GM20000 (cell line): ENCODE measurements around the gene CADPS.

ENCODE experiments used
- DNase-seq: peaks from one replicate; pipeline ENCODE4 v3.0.0; 2012; ENCODE audit warnings: low spot score
- CTCF ChIP-seq: IDR thresholded peaks from 2 replicates; pipeline ENCODE4 v1.5.1; 2012; ENCODE audit warnings: mild to moderate bottlenecking, control low read depth; ENCODE audit errors: extremely low read depth, missing control alignments

CADPS gene

GRCh38 chr3:62375655-62376453 lies 499.4 kb downstream of the CADPS start:
- no peak for TF ChIP-seq CTCF
- DNase-seq: peak; percentile 17

- DNase-seq: peak; percentile 23
- no peak for TF ChIP-seq CTCF
Measured at GRCh38 chr3:62374341-62375218, 500.6 kb downstream of the CADPS start.

- TF ChIP-seq CTCF: no peak
- DNase-seq: peak; percentile 33
Measured at GRCh38 chr3:62373714-62374333, 501.4 kb downstream of the CADPS start.

GRCh38 chr3:62373215-62373614 lies 502.0 kb downstream of the CADPS start, which contains the start of gene FEZF2:
Gene FEZF2, minus strand, starts transcription at chr3:62373550. Its CDS starts 682 bp downstream, at chr3:62372868.
- no peak for TF ChIP-seq CTCF

GRCh38 chr3:62372621-62373041 lies 502.6 kb downstream of the CADPS start:
- DNase-seq: peak; percentile 23
- TF ChIP-seq CTCF: no peak

More at GRCh38 chr3:62373215-62373614, 502.0 kb downstream of the CADPS start, which contains the start of gene FEZF2:
- peak; percentile 31 for DNase-seq

- peak; percentile 30 for DNase-seq
- no peak for TF ChIP-seq CTCF
Measured at GRCh38 chr3:62371720-62372591, 503.3 kb downstream of the CADPS start.
